Measurements from ENCODE around the gene SUMF2.
"Not testable (repeated sequence)": the region's sequence is repeated elsewhere in the genome, so short reads cannot be mapped to it uniquely, and the experiment has no call there.

Gene SUMF2

GRCh38 chr7:56062382-56062781 lies 1.7 kb upstream of the SUMF2 start:
- Histone ChIP-seq H3K27ac (ENCODE audit: low read depth, low read length) (no peak overlapping the region), H3K9me3 (ENCODE audit: control insufficient read depth in 1 of 2, low read length in 2 of 2) (no peaks in the 10 kb centered on the region), H3K36me3 (ENCODE audit: control insufficient read depth in 1 of 2, insufficient read depth in 2 of 2, low read length in 2 of 2) (peaks cover 10 to 58% of the 10 kb centered on the region in 2 donors), H3K4me1 (ENCODE audit: control insufficient read depth in 1 of 2, insufficient read depth in 2 of 2, low read length in 2 of 2) (peaks cover 6 to 17% of the 10 kb centered on the region in 2 donors), H3K27me3 (ENCODE audit: control insufficient read depth in 1 of 2, insufficient read depth in 2 of 2, low read length in 2 of 2) (no peaks in the 10 kb centered on the region), H3K4me3 (ENCODE audit: low read depth in 1 of 2, low read length in 2 of 2) (no peak overlapping the region), H3K9ac (ENCODE audit: low read depth in 1 of 2, low read length in 2 of 2) (no peak overlapping the region)

GRCh38 chr7:56063500-56063881 lies 595 bp upstream of the SUMF2 start:
- H3K9me3 ChIP-seq (ENCODE audit: control insufficient read depth in 1 of 2, low read length in 2 of 2) = no peaks in the 10 kb centered on the region
- peak overlapping the region; percentile 96 to 97 for H3K4me3 ChIP-seq (ENCODE audit: low read depth in 1 of 2, low read length in 2 of 2)
- H3K9ac ChIP-seq (ENCODE audit: low read depth in 1 of 2, low read length in 2 of 2) = peak overlapping the region; percentile 75 to 97
- H3K27me3 ChIP-seq (ENCODE audit: control insufficient read depth in 1 of 2, insufficient read depth in 2 of 2, low read length in 2 of 2) = no peaks in the 10 kb centered on the region
- H3K4me1 ChIP-seq (ENCODE audit: control insufficient read depth in 1 of 2, insufficient read depth in 2 of 2, low read length in 2 of 2) = peaks cover 6 to 17% of the 10 kb centered on the region in 2 donors
- peaks cover 10 to 47% of the 10 kb centered on the region in 2 donors for H3K36me3 ChIP-seq (ENCODE audit: control insufficient read depth in 1 of 2, insufficient read depth in 2 of 2, low read length in 2 of 2)
- peak overlapping the region; percentile 92 for H3K27ac ChIP-seq (ENCODE audit: low read depth, low read length)

- Histone ChIP-seq H3K4me1 (ENCODE audit: control insufficient read depth in 1 of 2, insufficient read depth in 2 of 2, low read length in 2 of 2) (peaks cover 6 to 17% of the 10 kb centered on the region in 2 donors), H3K36me3 (ENCODE audit: control insufficient read depth in 1 of 2, insufficient read depth in 2 of 2, low read length in 2 of 2) (peaks cover 0 to 41% of the 10 kb centered on the region in 2 donors)
- not testable (repeated sequence) for H3K27me3 ChIP-seq (ENCODE audit: control insufficient read depth in 1 of 2, insufficient read depth in 2 of 2, low read length in 2 of 2); H3K9me3 ChIP-seq (ENCODE audit: control insufficient read depth in 1 of 2, low read length in 2 of 2); H3K27ac ChIP-seq (ENCODE audit: low read depth, low read length); H3K4me3 ChIP-seq (ENCODE audit: low read depth in 1 of 2, low read length in 2 of 2); H3K9ac ChIP-seq (ENCODE audit: low read depth in 1 of 2, low read length in 2 of 2)
These were observed 2.3 kb downstream of the SUMF2 start for GRCh38 chr7:56066376-56066775.

- H3K27me3 ChIP-seq (ENCODE audit: control insufficient read depth in 1 of 2, insufficient read depth in 2 of 2, low read length in 2 of 2) = no peaks in the 10 kb centered on the region
- no peak overlapping the region for H3K4me3 ChIP-seq (ENCODE audit: low read depth in 1 of 2, low read length in 2 of 2)
- H3K36me3 ChIP-seq (ENCODE audit: control insufficient read depth in 1 of 2, insufficient read depth in 2 of 2, low read length in 2 of 2) = peaks cover 6 to 36% of the 10 kb centered on the region in 2 donors
- H3K4me1 ChIP-seq (ENCODE audit: control insufficient read depth in 1 of 2, insufficient read depth in 2 of 2, low read length in 2 of 2) = peaks cover 0 to 4% of the 10 kb centered on the region in 2 donors
- no peak overlapping the region for H3K27ac ChIP-seq (ENCODE audit: low read depth, low read length)
- no peaks in the 10 kb centered on the region for H3K9me3 ChIP-seq (ENCODE audit: control insufficient read depth in 1 of 2, low read length in 2 of 2)
- H3K9ac ChIP-seq (ENCODE audit: low read depth in 1 of 2, low read length in 2 of 2) = no peak overlapping the region
These were observed 10.3 kb downstream of the SUMF2 start for GRCh38 chr7:56074371-56074791.

- Histone ChIP-seq H3K36me3 (ENCODE audit: control insufficient read depth in 1 of 2, insufficient read depth in 2 of 2, low read length in 2 of 2) (peaks cover 6 to 23% of the 10 kb centered on the region in 2 donors), H3K27me3 (ENCODE audit: control insufficient read depth in 1 of 2, insufficient read depth in 2 of 2, low read length in 2 of 2) (no peaks in the 10 kb centered on the region), H3K4me3 (ENCODE audit: low read depth in 1 of 2, low read length in 2 of 2) (no peak overlapping the region), H3K9me3 (ENCODE audit: control insufficient read depth in 1 of 2, low read length in 2 of 2) (no peaks in the 10 kb centered on the region), H3K9ac (ENCODE audit: low read depth in 1 of 2, low read length in 2 of 2) (no peak overlapping the region), H3K27ac (ENCODE audit: low read depth, low read length) (no peak overlapping the region), H3K4me1 (ENCODE audit: control insufficient read depth in 1 of 2, insufficient read depth in 2 of 2, low read length in 2 of 2) (peaks cover 3 to 6% of the 10 kb centered on the region in 2 donors)
These were observed 13.6 kb downstream of the SUMF2 start for GRCh38 chr7:56077681-56078080.

- peaks cover 6 to 18% of the 10 kb centered on the region in 2 donors for H3K36me3 ChIP-seq (ENCODE audit: control insufficient read depth in 1 of 2, insufficient read depth in 2 of 2, low read length in 2 of 2)
These were observed 14.1 kb downstream of the SUMF2 start for GRCh38 chr7:56078196-56078595.

GRCh38 chr7:56079450-56080185 lies 15.5 kb downstream of the SUMF2 start:
- H3K4me1 ChIP-seq (ENCODE audit: control insufficient read depth in 1 of 2, insufficient read depth in 2 of 2, low read length in 2 of 2) = peaks cover 3 to 11% of the 10 kb centered on the region in 2 donors
- H3K4me3 ChIP-seq (ENCODE audit: low read depth in 1 of 2, low read length in 2 of 2) = no peak overlapping the region
- H3K27ac ChIP-seq (ENCODE audit: low read depth, low read length) = no peak overlapping the region
- H3K9ac ChIP-seq (ENCODE audit: low read depth in 1 of 2, low read length in 2 of 2) = no peak overlapping the region
- no peaks in the 10 kb centered on the region for H3K27me3 ChIP-seq (ENCODE audit: control insufficient read depth in 1 of 2, insufficient read depth in 2 of 2, low read length in 2 of 2)
- H3K36me3 ChIP-seq (ENCODE audit: control insufficient read depth in 1 of 2, insufficient read depth in 2 of 2, low read length in 2 of 2) = peaks cover 6 to 18% of the 10 kb centered on the region in 2 donors
- no peaks in the 10 kb centered on the region for H3K9me3 ChIP-seq (ENCODE audit: control insufficient read depth in 1 of 2, low read length in 2 of 2)

More at GRCh38 chr7:56078196-56078595, 14.1 kb downstream of the SUMF2 start:
- H3K9ac ChIP-seq (ENCODE audit: low read depth in 1 of 2, low read length in 2 of 2) = no peak overlapping the region
- H3K4me3 ChIP-seq (ENCODE audit: low read depth in 1 of 2, low read length in 2 of 2) = no peak overlapping the region
- H3K9me3 ChIP-seq (ENCODE audit: control insufficient read depth in 1 of 2, low read length in 2 of 2) = no peaks in the 10 kb centered on the region
- no peaks in the 10 kb centered on the region for H3K27me3 ChIP-seq (ENCODE audit: control insufficient read depth in 1 of 2, insufficient read depth in 2 of 2, low read length in 2 of 2)
- H3K27ac ChIP-seq (ENCODE audit: low read depth, low read length) = no peak overlapping the region
- peaks cover 3 to 8% of the 10 kb centered on the region in 2 donors for H3K4me1 ChIP-seq (ENCODE audit: control insufficient read depth in 1 of 2, insufficient read depth in 2 of 2, low read length in 2 of 2)

GRCh38 chr7:56080726-56081435 lies 16.8 kb downstream of the SUMF2 start:
- H3K4me3 ChIP-seq (ENCODE audit: low read depth in 1 of 2, low read length in 2 of 2); H3K9me3 ChIP-seq (ENCODE audit: control insufficient read depth in 1 of 2, low read length in 2 of 2); H3K9ac ChIP-seq (ENCODE audit: low read depth in 1 of 2, low read length in 2 of 2); H3K27ac ChIP-seq (ENCODE audit: low read depth, low read length); H3K27me3 ChIP-seq (ENCODE audit: control insufficient read depth in 1 of 2, insufficient read depth in 2 of 2, low read length in 2 of 2): not testable (repeated sequence)
- Histone ChIP-seq H3K36me3 (ENCODE audit: control insufficient read depth in 1 of 2, insufficient read depth in 2 of 2, low read length in 2 of 2) (peaks cover 6 to 18% of the 10 kb centered on the region in 2 donors), H3K4me1 (ENCODE audit: control insufficient read depth in 1 of 2, insufficient read depth in 2 of 2, low read length in 2 of 2) (peaks cover 3 to 11% of the 10 kb centered on the region in 2 donors)

- Histone ChIP-seq H3K9me3 (ENCODE audit: control insufficient read depth in 1 of 2, low read length in 2 of 2) (no peaks in the 10 kb centered on the region), H3K36me3 (ENCODE audit: control insufficient read depth in 1 of 2, insufficient read depth in 2 of 2, low read length in 2 of 2) (peaks cover 6 to 14% of the 10 kb centered on the region in 2 donors), H3K27ac (ENCODE audit: low read depth, low read length) (no peak overlapping the region), H3K27me3 (ENCODE audit: control insufficient read depth in 1 of 2, insufficient read depth in 2 of 2, low read length in 2 of 2) (no peaks in the 10 kb centered on the region), H3K4me3 (ENCODE audit: low read depth in 1 of 2, low read length in 2 of 2) (no peak overlapping the region), H3K9ac (ENCODE audit: low read depth in 1 of 2, low read length in 2 of 2) (no peak overlapping the region), H3K4me1 (ENCODE audit: control insufficient read depth in 1 of 2, insufficient read depth in 2 of 2, low read length in 2 of 2) (peaks cover 3 to 11% of the 10 kb centered on the region in 2 donors)
These were observed 17.7 kb downstream of the SUMF2 start for GRCh38 chr7:56081626-56082340.

Measured in duodenal mucosa (tissue), 2 donors.